ENCODE measurements around the gene STK11.

DNA sequence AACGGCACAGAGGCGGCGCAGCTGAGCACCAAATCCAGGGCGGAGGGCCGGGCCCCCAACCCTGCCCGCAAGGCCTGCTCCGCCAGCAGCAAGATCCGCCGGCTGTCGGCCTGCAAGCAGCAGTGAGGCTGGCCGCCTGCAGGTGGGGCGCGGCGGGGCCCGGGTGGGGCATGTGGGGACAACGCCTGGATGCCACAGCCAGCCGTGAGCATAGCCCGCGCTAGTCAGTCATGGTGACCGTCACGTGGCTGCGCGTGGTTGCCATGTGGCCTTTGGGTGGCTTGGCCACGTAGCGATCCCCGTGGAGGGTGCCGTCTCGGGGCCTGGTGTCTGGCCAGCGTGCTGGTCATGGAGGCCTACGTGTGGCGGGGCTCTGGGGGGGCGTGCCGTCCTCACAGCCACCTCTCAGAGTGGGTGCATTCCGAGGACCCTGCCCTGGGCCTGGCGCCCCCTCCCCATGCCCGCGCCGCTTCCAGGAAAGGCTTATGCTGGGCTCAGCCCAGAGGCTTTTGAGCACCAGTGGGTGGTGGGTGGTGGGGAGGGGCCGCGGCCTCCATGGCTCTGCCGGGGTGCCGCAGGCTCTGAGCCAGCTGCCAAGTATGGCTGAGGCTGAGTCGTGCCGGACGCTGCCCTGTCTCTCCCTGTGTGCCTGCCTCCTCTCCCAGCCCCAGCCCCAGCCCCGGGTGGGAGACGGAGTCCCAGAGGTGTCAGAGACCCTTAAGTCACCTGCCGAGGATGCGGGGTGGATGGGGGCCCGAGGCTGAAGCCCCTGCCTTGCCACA, 21.1 kb downstream of the STK11 start:
- TF ChIP-seq RNF2 (IDR thresholded peaks at IDR 0.05; ENCODE audit: borderline replicate concordance, low read depth) = no peak
- TF ChIP-seq POLR2A (IDR thresholded peaks at IDR 0.05; ENCODE audit: low read length) = no peak
- TF ChIP-seq POLR2AphosphoS2 (conservative IDR thresholded peaks at IDR 0.05; ENCODE audit: low read length) = no peak
- no peak for TF ChIP-seq SMC3 (IDR thresholded peaks at IDR 0.05)
